ENCODE measurements around the gene LINGO3. TPM values are rescaled to one million over a fixed set of nuclear protein-coding genes. Genes with fewer than 3 reads are reported as not detected.

The LINGO3 gene
- total and polyA plus RNA-seq, 2 of the 8 experiments (the other 6 are each of a cell fraction or from before 2014, with no cell fraction given) = 0.59 TPM; not detected in 1

DNA sequence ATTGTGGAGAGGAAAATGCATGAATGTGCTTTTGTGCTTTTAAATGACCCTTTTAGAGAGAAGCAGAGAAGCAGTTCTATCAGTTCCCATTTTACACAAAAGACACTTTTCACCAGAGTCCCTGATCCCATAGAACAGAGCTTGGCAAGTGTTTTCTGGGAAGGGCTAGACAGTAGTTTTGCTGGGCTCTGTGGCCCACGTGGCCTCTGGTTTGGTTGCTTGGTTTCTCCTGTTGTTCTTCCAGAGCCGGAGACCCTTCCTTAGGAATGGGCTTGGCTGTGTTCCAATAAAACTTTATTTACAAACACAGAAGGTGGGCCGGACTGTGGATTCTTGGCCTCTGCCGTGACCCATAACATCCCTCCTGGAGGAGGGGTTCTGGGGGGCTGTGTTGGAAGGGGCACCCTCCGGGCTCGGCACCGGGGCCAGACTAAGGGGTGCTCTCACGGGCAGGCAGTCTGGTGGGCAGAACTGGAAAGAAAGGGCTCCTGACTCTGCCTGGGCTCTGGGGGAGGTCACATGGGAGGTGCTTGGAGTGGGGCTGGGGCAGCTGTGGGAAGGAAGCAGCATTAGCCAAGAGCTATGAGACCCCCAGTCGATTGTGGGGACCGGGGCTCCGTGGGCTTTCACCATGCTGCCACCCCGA lies 23.8 kb upstream of the LINGO3 start (continued):
- TF ChIP-seq, protein P1, sequence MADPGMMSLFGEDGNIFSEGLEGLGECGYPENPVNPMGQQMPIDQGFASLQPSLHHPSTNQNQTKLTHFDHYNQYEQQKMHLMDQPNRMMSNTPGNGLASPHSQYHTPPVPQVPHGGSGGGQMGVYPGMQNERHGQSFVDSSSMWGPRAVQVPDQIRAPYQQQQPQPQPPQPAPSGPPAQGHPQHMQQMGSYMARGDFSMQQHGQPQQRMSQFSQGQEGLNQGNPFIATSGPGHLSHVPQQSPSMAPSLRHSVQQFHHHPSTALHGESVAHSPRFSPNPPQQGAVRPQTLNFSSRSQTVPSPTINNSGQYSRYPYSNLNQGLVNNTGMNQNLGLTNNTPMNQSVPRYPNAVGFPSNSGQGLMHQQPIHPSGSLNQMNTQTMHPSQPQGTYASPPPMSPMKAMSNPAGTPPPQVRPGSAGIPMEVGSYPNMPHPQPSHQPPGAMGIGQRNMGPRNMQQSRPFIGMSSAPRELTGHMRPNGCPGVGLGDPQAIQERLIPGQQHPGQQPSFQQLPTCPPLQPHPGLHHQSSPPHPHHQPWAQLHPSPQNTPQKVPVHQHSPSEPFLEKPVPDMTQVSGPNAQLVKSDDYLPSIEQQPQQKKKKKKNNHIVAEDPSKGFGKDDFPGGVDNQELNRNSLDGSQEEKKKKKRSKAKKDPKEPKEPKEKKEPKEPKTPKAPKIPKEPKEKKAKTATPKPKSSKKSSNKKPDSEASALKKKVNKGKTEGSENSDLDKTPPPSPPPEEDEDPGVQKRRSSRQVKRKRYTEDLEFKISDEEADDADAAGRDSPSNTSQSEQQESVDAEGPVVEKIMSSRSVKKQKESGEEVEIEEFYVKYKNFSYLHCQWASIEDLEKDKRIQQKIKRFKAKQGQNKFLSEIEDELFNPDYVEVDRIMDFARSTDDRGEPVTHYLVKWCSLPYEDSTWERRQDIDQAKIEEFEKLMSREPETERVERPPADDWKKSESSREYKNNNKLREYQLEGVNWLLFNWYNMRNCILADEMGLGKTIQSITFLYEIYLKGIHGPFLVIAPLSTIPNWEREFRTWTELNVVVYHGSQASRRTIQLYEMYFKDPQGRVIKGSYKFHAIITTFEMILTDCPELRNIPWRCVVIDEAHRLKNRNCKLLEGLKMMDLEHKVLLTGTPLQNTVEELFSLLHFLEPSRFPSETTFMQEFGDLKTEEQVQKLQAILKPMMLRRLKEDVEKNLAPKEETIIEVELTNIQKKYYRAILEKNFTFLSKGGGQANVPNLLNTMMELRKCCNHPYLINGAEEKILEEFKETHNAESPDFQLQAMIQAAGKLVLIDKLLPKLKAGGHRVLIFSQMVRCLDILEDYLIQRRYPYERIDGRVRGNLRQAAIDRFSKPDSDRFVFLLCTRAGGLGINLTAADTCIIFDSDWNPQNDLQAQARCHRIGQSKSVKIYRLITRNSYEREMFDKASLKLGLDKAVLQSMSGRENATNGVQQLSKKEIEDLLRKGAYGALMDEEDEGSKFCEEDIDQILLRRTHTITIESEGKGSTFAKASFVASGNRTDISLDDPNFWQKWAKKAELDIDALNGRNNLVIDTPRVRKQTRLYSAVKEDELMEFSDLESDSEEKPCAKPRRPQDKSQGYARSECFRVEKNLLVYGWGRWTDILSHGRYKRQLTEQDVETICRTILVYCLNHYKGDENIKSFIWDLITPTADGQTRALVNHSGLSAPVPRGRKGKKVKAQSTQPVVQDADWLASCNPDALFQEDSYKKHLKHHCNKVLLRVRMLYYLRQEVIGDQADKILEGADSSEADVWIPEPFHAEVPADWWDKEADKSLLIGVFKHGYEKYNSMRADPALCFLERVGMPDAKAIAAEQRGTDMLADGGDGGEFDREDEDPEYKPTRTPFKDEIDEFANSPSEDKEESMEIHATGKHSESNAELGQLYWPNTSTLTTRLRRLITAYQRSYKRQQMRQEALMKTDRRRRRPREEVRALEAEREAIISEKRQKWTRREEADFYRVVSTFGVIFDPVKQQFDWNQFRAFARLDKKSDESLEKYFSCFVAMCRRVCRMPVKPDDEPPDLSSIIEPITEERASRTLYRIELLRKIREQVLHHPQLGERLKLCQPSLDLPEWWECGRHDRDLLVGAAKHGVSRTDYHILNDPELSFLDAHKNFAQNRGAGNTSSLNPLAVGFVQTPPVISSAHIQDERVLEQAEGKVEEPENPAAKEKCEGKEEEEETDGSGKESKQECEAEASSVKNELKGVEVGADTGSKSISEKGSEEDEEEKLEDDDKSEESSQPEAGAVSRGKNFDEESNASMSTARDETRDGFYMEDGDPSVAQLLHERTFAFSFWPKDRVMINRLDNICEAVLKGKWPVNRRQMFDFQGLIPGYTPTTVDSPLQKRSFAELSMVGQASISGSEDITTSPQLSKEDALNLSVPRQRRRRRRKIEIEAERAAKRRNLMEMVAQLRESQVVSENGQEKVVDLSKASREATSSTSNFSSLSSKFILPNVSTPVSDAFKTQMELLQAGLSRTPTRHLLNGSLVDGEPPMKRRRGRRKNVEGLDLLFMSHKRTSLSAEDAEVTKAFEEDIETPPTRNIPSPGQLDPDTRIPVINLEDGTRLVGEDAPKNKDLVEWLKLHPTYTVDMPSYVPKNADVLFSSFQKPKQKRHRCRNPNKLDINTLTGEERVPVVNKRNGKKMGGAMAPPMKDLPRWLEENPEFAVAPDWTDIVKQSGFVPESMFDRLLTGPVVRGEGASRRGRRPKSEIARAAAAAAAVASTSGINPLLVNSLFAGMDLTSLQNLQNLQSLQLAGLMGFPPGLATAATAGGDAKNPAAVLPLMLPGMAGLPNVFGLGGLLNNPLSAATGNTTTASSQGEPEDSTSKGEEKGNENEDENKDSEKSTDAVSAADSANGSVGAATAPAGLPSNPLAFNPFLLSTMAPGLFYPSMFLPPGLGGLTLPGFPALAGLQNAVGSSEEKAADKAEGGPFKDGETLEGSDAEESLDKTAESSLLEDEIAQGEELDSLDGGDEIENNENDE (IDR thresholded peaks at IDR 0.05; ENCODE audit: insufficient replicate concordance, low read length) = no peak
- TF ChIP-seq, protein P2, sequence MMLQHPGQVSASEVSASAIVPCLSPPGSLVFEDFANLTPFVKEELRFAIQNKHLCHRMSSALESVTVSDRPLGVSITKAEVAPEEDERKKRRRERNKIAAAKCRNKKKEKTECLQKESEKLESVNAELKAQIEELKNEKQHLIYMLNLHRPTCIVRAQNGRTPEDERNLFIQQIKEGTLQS (IDR thresholded peaks at IDR 0.05; ENCODE audit: insufficient read depth, low read depth, low read length) = no peak
- no peak for TF ChIP-seq RAD21 (IDR thresholded peaks at IDR 0.05 in 1 of 2, conservative IDR thresholded peaks at IDR 0.05 in 1 of 2; ENCODE audit: low read depth in 2 of 2, low read length in 2 of 2)
